RWPE1 (cell line): ENCODE data around the gene KRTAP5-1.

ENCODE experiments used
- CTCF ChIA-PET: fragments of 350-600 bp; sonication (Branson Sonifier 250); formaldehyde crosslinking; extraction: SDS; loops from one replicate; lab custom pipeline; 2021; lab: Yijun Ruan, JAX
- POLR2A ChIA-PET: fragments of 400-600 bp; formaldehyde crosslinking; extraction: SDS; loops from one replicate; lab custom pipeline; 2020; ENCODE audit warnings: antibody characterized with exemption; ENCODE audit not compliant: low non-redundant PET; lab: Yijun Ruan, JAX
- DNase-seq: peaks from one replicate; pipeline ENCODE4 v3.0.0; 2012; ENCODE audit warnings: low spot score
- H3K27ac ChIP-seq: fragments of 450-650 bp; 2 replicates; pipeline ENCODE4 v1.5.1; 2017
- CTCF ChIP-seq: fragments of 450-650 bp; conservative IDR thresholded peaks from 2 replicates; pipeline ENCODE4 v1.5.1; 2017; ENCODE audit warnings: low read depth, mild to moderate bottlenecking

Gene KRTAP5-1

GRCh38 chr11:1549338-1550330 is 35.4 kb downstream of the KRTAP5-1 start:
- TF ChIP-seq CTCF = no peak
- POLR2A ChIA-PET = no interaction called here
- CTCF ChIA-PET = interaction anchor here (0.6 to 5.1 kb wide), 3 partner anchors 25 to 1234 kb away, joined by 3 to 78 read pairs (median 4); no protein-coding TSS in a partner anchor
- no peak overlapping the region for H3K27ac ChIP-seq
- no peak for DNase-seq

- POLR2A ChIA-PET = no interaction called here
These were observed 36.6 kb downstream of the KRTAP5-1 start for GRCh38 chr11:1548221-1549070.

GRCh38 chr11:1547467-1548098 is 37.5 kb downstream of the KRTAP5-1 start:
- ChIA-PET CTCF (interaction anchor here (1.0 to 5.1 kb wide), 7 partner anchors 10 to 453 kb away, joined by 3 to 78 read pairs (median 4); no protein-coding TSS in a partner anchor), POLR2A (no interaction called here)
- no peak overlapping the region for H3K27ac ChIP-seq
- TF ChIP-seq CTCF = no peak
- DNase-seq = no peak

More at GRCh38 chr11:1548221-1549070, 36.6 kb downstream of the KRTAP5-1 start:
- no peak for DNase-seq
- CTCF ChIA-PET = interaction anchor here (0.6 to 5.1 kb wide), 3 partner anchors 26 to 1233 kb away, joined by 4 to 78 read pairs (median 5); no protein-coding TSS in a partner anchor
- no peak for TF ChIP-seq CTCF
- H3K27ac ChIP-seq = no peak overlapping the region

- POLR2A ChIA-PET = no interaction called here
- DNase-seq = peak; percentile 77
- TF ChIP-seq CTCF = peak; percentile 83
- no peak overlapping the region for H3K27ac ChIP-seq
- CTCF ChIA-PET = interaction anchor here (0.6 to 5.1 kb wide), 20 partner anchors 9 to 454 kb away, joined by 3 to 78 read pairs (median 3); no protein-coding TSS in a partner anchor
These were observed 38.3 kb downstream of the KRTAP5-1 start for GRCh38 chr11:1546536-1547466.

GRCh38 chr11:1546077-1546535 is 39.0 kb downstream of the KRTAP5-1 start:
- ChIA-PET POLR2A (no interaction called here), CTCF (interaction anchor here (0.6 to 5.1 kb wide), 16 partner anchors 10 to 858 kb away, joined by 3 to 78 read pairs (median 4); no protein-coding TSS in a partner anchor)
- no peak for DNase-seq
- no peak for TF ChIP-seq CTCF
- no peak overlapping the region for H3K27ac ChIP-seq
